Stimulated activated CD8-positive, alpha-beta memory T cell treated with anti-CD3 and anti-CD28 coated beads, Interleukin-12 subunit alpha, Interleukin-12 subunit beta, amount 100 ng/mL, for 24 hours (primary cell): ENCODE data around the gene SLC20A1.
"Not testable (repeated sequence)": the region's sequence is repeated elsewhere in the genome, so short reads cannot be mapped to it uniquely, and the experiment has no call there.

Experiments
- DNase-seq: peaks from one replicate; pipeline ENCODE4 v3.0.0-alpha.2; 2020; ENCODE audit errors: extremely low read depth

The SLC20A1 gene

DNA sequence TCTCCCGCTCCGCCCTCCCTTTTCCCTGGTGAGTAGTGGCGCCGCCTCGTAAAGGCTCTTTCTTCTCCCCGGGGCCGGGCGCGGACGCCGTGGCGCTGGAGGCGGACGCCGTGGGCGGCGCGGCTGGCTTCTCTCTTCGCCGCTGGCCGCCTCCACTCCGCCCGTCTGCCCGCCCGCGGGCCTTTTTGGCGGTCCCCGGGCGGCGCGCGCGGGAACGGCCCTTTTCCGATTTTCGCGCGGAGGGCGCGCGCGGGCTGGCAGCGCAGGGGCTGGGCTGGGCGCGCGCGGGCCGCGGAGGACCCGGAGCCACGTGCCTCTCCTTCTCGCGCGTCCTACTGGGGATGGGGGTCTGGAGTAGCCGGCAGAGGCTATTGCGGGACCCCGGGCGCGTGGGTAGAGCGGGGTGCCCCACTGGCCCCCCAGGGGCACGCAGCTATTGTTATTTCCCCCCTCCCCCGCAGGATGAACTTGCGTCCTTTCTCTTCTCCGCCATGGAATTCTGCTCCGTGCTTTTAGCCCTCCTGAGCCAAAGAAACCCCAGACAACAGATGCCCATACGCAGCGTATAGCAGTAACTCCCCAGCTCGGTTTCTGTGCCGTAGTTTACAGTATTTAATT lies 472 bp downstream of the SLC20A1 start:
- DNase-seq: no peak

DNA sequence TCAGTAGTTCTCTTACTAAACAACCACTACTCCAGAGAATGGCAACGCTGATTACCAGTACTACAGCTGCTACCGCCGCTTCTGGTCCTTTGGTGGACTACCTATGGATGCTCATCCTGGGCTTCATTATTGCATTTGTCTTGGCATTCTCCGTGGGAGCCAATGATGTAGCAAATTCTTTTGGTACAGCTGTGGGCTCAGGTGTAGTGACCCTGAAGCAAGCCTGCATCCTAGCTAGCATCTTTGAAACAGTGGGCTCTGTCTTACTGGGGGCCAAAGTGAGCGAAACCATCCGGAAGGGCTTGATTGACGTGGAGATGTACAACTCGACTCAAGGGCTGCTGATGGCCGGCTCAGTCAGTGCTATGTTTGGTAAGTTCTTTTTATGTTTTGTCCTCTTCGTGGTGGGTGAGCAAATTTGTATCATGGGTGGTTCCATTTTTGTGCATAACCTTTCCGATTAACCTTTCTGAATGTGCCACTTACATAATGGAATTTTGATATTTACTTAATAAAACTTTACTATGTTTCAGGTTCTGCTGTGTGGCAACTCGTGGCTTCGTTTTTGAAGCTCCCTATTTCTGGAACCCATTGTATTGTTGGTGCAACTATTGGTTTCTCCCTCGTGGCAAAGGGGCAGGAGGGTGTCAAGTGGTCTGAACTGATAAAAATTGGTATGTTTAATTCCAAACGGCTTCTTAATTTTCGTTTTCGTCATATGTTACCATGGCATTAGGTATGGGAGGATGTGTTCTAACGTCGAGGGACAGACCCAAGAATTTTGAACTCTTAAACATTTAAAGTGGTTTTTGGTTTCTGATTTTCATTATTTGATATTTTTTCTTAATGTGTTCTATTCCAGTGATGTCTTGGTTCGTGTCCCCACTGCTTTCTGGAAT lies 1.3 kb downstream of the SLC20A1 start:
- no peak for DNase-seq

DNA sequence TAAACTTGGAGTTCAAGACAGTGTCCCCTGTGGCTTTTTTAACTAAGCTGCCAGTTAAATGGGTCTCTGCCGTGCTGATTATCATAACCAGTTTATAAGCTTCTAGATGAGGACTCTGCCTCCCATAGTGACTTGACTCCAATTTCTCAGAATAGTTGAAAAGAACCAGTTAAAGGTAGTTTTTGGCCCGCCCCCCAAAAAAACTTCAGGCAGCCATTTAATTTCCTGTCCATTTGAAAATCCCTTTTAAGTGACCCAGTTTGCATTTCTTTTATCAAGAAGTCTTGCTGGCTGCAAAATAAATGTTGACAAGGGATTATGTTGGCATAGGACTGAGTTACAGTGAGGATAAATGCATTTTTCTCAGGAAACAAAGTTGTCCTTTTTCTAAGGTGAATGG lies 2.3 kb downstream of the SLC20A1 start:
- DNase-seq: no peak

DNA sequence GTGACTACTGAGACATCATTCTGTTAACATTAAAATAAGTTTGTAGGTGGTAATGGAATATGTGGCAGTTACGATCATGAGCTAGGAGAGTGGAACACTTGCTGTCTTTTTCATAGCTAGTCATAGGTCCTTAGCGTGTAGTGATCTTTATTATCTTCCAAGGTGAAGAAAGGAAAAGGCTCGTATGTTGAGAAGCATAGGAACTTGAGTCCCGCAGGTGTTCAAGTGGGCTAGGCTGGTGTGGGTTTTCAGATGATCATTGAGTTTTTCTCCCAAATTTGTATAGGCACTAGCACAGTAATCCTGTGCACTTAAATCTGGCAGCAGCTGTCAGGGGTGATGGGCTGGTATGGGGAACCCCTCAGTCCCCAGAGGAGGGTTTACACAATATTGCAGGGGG lies 10.9 kb downstream of the SLC20A1 start:
- DNase-seq: no peak

DNA sequence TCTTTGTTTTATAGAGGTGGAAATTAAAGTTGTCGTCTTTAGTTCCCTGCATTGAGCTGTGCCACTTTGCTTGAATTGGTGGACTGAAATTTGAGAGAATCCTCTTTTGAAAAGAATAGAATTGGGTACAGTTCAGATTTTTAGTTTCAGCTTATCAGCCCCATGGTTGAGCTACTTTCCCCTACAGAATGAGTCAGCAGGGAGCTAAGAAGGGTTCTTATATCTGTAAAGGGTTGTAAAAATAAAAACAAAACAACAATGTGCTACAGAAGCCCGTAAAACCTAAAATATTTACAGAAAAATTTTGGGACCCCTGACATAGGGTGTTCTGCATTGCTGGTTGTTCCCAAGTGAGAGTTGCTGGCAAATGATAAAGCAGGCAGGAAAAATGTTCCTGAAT lies 12.6 kb downstream of the SLC20A1 start:
- no peak for DNase-seq

DNA sequence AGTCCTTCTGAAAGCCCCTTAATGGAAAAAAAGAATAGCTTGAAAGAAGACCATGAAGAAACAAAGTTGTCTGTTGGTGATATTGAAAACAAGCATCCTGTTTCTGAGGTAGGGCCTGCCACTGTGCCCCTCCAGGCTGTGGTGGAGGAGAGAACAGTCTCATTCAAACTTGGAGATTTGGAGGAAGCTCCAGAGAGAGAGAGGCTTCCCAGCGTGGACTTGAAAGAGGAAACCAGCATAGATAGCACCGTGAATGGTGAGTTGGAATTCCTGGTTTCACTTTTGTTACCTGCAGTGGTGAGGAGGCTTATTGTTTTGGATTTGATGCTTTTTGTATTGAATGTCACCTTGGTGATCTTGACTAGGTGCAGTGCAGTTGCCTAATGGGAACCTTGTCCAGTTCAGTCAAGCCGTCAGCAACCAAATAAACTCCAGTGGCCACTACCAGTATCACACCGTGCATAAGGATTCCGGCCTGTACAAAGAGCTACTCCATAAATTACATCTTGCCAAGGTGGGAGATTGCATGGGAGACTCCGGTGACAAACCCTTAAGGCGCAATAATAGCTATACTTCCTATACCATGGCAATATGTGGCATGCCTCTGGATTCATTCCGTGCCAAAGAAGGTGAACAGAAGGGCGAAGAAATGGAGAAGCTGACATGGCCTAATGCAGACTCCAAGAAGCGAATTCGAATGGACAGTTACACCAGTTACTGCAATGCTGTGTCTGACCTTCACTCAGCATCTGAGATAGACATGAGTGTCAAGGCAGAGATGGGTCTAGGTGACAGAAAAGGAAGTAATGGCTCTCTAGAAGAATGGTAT lies 13.3 kb downstream of the SLC20A1 start:
- no peak for DNase-seq

DNA sequence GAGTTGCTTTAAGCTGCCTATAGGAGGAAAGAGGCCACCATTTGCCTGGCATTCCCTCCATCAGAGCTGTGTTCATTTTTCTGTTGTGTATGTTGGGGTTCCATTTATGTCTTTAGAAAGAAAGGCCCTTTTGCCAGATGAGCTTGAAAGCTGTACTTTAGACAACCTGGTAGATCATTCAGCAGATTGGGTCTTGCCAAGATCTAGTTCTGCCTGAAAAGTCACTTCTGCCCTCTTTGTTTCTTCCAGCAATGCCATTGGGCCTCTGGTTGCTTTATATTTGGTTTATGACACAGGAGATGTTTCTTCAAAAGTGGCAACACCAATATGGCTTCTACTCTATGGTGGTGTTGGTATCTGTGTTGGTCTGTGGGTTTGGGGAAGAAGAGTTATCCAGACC lies 14.4 kb downstream of the SLC20A1 start:
- DNase-seq: no peak

DNA sequence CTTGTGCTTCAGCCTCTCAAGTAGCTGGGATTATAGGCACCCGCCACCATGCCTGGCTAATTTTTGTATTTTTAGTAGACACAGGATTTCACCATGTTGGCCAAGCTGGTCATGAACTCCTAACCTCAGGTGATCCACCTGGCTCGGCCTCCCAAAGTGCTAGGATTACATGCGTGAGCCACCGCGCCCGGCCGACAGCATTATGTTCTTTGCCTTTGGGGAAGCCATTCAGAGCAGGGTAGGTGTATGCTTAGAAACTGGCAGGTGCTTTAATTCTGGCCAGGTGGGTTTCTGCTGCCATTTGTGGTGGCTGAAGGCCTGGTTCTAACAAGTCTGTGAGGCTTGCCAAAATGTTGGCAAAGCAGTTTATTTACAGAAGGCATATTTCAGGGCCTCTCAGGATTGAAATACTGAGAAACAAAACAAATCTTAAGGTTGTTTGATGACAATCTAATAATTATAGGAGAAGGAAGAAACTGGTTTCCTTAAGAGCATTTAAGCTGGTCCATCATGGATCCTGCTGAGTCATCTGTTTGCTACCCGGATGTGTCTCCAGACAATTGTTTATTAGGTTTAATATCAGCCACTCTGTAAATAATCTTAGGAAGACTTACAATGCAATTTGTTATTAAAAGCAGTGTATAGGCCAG lies 16.0 kb downstream of the SLC20A1 start:
- DNase-seq: no peak

DNA sequence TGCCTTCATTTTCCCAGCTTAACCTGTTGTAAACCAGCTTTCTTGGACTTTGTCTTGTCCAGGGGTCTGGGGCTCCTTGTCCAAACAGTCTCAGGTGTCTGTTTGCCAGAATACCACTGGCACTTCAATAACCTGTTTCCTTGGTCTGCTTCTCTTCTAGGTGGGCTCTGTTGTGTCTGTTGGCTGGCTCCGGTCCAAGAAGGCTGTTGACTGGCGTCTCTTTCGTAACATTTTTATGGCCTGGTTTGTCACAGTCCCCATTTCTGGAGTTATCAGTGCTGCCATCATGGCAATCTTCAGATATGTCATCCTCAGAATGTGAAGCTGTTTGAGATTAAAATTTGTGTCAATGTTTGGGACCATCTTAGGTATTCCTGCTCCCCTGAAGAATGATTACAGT lies 17.0 kb downstream of the SLC20A1 start:
- DNase-seq: no peak

DNA sequence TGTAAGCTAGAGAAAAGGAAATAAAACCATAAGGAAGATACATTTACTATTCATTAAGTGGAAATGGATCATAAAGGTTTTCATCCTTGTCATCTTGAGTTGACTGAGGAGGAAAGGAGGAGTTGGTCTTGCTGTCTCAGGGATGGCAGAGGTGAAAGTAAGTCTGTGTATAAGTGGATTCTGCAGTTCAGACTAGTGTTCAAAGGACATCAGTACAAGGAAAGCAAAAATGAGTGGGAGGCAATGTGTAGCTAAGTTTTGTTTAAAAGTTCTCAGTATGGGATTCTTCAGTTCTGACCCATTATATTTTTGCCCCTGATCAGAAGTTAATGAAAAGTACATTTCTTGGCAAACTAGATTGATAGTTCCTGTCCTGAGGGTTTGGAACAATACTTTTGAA lies 18.9 kb downstream of the SLC20A1 start:
- no peak for DNase-seq

DNA sequence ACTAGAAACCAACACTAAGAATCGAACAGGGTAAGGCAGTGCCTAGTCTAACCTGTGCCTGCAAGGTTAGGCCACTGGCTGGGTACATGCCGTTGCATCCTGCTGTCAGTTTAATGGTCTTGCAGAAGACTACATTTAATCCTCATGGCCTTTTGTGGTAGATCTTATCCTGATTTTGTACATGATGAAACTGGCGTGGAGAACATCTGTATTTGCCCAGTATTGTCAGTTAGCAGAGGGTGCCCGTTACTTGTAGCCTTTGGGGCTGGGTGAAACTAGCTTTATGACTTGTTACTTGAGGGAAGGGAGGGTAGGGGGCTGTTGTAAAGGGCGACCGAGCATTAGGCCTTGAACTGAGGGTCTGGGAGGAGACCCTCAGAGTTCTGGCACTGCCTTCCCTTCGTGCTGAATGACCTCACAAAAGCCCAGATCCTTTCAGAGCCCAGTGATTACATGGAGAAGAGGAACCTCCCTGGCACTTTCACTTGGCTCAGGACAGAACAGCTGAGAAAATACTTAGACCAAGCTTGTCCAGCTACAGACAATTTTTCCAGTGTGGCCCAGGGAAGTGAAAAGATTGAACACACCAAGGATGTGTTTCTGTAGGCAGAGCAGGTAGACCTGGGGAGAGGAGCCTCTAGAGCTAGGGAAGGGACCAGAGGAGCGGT lies 19.5 kb downstream of the SLC20A1 start:
- no peak for DNase-seq

DNA sequence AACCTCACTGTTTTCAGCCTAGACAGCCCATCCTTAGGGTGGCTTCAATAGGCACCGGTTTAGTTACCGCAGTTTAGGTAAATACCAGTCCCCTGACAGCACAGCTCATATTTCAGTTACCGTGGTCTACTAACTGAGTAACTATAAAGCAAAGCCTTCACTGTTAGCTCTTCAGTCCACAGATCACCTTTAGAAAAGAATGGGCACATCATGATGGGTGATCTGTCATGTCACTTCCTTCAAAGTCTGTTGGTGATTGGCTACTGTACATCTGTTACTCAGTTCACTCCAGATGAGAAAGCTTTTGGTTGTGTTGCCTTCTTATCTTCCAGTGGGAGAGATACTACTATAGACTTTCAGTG lies 21.0 kb downstream of the SLC20A1 start:
- no peak for DNase-seq

DNA sequence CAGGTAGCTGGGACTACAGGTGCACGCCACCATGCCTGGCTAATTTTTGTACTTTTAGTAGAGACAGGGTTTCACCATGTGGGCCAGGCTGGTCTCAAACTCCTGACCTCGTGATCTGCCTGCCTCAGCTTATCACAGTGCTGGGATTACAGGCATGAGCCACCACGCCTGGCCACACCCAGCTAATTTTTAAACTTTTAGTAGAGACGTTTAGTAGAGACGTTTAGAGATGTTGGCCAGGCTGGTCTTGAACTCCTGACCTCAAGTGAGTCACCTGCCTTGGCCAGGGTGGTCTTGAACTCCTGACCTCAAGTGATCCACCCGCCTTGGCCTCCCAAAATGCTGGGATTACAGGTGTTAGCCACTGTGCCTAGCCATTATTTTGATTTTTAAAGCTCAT lies 21.8 kb downstream of the SLC20A1 start:
- DNase-seq: not testable (repeated sequence)

DNA sequence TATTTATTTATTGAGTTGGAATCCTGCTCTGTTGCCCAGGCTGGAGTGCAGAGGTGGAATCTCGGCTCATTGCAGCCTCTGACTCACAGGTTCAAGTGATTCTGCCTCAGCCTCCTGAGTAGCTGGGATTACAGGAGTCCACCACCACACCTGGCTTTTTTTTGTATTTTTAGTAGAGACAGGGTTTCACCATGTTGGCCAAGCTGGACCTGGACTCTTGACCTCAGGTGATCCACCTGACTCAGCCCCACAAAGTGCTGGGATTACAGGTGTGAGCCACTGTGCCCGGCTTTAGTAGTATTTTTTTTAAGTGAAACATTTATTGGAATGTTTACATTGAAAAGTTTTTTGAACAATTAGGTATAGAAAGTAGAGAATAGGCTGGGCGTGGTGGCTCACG lies 23.9 kb downstream of the SLC20A1 start:
- no peak for DNase-seq

DNA sequence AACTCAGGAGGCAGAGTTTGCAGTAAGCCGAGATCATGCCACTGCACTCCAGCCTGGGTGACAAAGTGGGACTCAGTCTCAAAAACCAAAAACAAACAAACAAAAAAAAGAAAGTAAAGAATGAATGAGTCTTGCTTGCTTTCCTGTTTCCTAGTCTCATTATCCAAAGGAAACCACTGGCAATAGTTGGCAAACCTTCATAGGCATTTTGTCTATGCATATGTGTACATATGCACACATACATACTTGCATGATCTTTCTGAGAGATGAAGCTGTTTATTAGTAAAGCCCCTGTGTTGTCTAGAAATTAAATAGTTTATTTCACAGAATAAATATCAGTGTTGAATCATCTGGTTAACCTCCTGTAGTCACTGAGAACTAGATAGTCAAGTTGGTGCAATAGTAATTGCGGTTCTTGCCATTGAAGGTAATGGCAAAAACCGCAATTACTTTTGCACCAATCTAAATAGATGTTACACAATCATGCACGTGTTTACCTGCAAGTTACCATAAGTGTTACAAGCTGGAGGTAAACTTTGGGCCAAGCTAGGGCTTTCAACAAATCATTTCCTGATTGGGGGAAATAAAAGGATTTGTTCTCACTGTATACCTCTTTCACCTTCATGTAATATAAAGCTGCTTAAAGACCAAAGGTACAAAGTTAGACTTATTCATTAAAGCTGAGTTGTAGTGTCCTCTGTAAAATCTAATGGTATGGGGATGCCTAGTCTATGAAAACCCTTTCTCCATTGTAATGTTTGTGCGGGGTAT lies 24.7 kb downstream of the SLC20A1 start:
- DNase-seq: no peak

DNA sequence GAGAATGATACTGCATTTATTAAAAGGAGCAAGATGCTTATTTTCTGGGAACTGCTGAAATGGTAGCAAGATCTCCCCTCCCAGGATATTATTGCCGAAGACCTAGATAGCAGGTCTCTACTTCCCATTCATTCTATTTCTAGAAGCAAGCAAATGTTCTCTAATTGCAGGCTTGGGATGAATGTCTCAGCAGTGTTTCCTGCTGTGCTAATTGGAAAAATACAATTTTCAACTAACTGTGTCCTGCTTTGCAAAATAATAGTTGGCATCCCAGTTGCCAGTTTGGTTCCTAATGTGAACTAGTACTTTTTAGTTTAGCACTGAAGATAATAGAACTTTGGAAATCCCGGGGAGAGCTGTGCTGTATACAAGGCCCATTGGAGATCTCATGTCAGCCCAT lies 26.1 kb downstream of the SLC20A1 start:
- DNase-seq: no peak

DNA sequence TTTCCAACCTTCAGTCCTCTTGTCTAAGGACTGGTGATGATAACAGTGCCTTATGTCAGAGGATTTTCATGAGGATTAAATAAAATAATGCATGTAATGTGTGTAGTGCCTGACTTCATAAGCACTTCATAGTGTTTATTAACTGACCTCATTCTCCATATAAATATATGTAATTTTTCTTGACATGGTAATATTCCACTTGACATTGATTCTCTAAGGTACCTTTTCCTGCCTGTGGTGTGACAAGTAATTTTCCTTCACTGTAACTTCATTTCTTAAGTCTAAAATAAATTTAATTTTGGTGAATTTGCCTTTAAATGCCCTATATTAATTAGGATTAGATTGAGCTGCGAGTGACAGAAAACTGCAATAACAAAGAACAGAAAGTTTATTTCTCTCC lies 27.3 kb downstream of the SLC20A1 start:
- DNase-seq: no peak

DNA sequence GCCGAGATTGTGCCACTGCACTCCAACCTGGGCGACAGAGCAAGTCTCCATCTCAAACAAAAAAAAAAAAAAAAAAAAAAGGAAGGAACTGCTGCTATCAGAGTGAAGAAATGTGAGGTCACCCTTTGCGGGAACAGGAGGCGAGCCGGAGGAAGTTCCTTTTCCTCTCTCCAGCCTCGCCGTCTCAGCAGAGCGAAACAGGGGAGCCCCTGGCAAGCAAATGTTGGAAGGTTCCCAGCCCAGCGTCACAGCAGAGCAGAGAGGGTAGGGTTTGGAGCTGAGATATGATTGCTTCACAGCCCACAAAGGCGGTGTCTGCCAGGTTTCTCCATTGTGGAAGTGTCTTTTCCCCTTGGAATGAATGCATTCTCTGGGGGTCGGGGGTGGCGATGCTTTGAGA lies 28.5 kb downstream of the SLC20A1 start:
- no peak for DNase-seq

DNA sequence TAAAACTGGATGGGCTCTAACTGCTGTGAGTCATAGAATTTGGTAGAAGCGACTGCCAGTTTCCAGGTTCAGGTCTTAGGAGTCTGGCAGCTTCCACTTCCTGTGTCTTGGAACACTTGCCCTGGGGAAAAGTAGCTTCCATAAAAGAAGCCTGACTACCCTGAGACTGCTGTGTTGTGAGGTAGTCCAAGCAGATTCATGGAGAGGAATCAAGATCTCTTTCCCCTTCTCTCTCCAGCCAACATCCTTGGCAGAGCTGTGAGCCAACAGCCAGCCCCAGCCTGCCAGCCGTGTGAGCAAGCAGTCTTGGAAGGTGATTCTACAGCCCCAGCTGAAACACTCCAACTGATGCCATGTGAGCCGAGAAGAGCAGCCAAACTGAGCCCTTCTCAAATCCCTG lies 33.7 kb downstream of the SLC20A1 start:
- DNase-seq: no peak

DNA sequence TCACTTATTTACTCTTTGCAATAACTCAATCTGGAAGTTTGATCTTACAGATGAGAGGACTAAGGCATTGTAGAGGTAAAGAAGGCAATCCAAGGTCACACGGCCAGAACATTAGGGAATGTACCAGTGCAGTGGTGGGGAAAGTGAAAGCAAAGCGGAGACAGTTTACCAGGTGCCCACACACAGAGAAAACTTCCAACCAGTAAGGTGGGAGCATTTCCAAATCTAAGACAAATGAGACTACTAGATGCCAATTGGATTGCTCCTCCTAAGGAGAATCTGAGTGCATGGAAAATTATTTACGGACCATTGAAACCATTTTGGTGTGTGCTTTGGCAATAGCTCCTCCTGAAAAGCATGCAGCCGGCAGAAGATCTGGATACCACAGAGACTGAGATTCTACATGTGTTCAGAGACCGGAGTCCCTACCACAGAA lies 34.9 kb downstream of the SLC20A1 start:
- no peak for DNase-seq

DNA sequence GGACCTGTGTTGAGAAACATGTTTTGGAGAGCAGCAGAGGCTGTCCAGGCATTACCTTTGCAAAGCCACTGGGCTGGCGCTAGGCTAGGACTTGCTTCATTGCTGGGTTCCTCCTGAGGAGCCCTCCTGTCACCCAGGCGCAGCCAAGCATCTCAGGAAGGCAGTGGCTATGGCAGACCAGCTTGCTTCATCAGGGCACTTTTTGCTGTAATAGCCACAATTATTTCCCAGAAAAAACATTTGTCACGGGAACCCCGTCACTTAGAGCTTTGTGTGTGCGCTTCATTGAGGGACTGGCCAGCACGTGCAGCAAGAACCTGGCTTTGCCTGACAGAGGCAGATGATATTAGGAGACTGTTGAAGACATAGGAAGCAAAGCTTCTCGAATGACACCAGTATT lies 36.4 kb downstream of the SLC20A1 start:
- DNase-seq: no peak
